Measurements from ENCODE around the gene KCNJ2. TPM values are rescaled to one million over a fixed set of nuclear protein-coding genes. Genes with fewer than 3 reads are reported as not detected.

The KCNJ2 gene
- total and polyA plus RNA-seq, 2 donors (not counting 1 experiment from before 2014, with no cell fraction given) = not detected

DNA sequence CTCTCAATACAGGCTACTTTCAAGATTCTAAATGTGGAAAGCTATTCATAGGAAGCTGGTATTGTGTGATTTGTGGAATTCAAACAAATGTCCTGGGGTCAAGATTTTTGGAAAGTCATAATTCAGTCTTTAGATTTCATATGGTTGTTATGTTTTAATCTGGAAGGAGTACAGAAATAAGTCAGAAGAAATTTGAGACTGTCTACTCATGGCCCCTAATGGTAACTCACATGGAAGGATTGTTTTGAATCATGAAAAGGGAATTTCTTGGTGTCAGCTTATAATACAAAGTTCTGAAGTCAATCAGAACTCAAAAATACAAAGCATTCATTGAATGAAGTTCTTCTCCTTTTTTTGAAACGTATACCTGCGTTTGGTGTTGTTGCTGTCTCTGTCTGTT lies 3.1 kb downstream of the KCNJ2 start:
- DNase-seq (no peak), ATAC-seq (ENCODE audit: low read depth) (no peak)
- intact Hi-C loops (cut with micrococcal nuclease) = no loop called here
- Histone ChIP-seq H3K36me3 (replicated peaks in 1 of 2; ENCODE audit: control extremely low read depth in 1 of 2, control insufficient read depth in 1 of 2, extremely low read depth in 1 of 2, insufficient read depth in 2 of 2, low read length in 1 of 2) (no peaks in the 10 kb centered on the region), H3K4me1 (ENCODE audit: control insufficient read depth in 2 of 2, insufficient read depth in 2 of 2, low read length in 2 of 2) (peaks cover 19 to 21% of the 10 kb centered on the region in 2 donors), H3K27ac (ENCODE audit: low read length in 2 of 2) (no peak overlapping the region), H3K9ac (ENCODE audit: low read length) (no peak overlapping the region), H3K27me3 (replicated peaks in 1 of 4; ENCODE audit: control extremely low read depth in 1 of 4, control insufficient read depth in 3 of 4, insufficient read depth in 4 of 4, low read length in 3 of 4) (peaks cover 0 to 19% (median 15%) of the 10 kb centered on the region in 4 experiments), H4K20me1 (ENCODE audit: control insufficient read depth, insufficient read depth, low read length, poor library complexity, severe bottlenecking) (no peaks in the 10 kb centered on the region), H3K79me2 (ENCODE audit: control insufficient read depth, insufficient read depth, low read length) (no peaks in the 10 kb centered on the region), H3K9me3 (ENCODE audit: control extremely low read depth in 1 of 3, control insufficient read depth in 2 of 3, insufficient read depth in 1 of 3, low read length in 2 of 3) (peaks cover 0 to 7% (median 0%) of the 10 kb centered on the region in 3 donors), H3K4me2 (replicated peaks; ENCODE audit: low read depth, low read length, poor library complexity, severe bottlenecking) (no peak overlapping the region), H2AFZ (ENCODE audit: insufficient read depth, low read depth, low read length, poor library complexity, severe bottlenecking) (no peak overlapping the region), H3K4me3 (ENCODE audit: control extremely low read depth in 1 of 5, extremely low read depth in 1 of 5, insufficient read depth in 1 of 5, low read depth in 2 of 5, low read length in 4 of 5) (no peak overlapping the region)
- ChIA-PET POLR2A (no interaction called here), CTCF (interaction anchor here (0.7 kb wide), 1 partner anchor 395 kb away, joined by 4 read pairs; no protein-coding TSS in a partner anchor)
- WGBS (ENCODE audit: insufficient coverage) = no CpG with 5 or more reads among the region's 2 CpGs
- H3K4me3 Mint-ChIP-seq = no peak overlapping the region
- TF ChIP-seq, protein P1, sequence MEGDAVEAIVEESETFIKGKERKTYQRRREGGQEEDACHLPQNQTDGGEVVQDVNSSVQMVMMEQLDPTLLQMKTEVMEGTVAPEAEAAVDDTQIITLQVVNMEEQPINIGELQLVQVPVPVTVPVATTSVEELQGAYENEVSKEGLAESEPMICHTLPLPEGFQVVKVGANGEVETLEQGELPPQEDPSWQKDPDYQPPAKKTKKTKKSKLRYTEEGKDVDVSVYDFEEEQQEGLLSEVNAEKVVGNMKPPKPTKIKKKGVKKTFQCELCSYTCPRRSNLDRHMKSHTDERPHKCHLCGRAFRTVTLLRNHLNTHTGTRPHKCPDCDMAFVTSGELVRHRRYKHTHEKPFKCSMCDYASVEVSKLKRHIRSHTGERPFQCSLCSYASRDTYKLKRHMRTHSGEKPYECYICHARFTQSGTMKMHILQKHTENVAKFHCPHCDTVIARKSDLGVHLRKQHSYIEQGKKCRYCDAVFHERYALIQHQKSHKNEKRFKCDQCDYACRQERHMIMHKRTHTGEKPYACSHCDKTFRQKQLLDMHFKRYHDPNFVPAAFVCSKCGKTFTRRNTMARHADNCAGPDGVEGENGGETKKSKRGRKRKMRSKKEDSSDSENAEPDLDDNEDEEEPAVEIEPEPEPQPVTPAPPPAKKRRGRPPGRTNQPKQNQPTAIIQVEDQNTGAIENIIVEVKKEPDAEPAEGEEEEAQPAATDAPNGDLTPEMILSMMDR (IDR thresholded peaks at IDR 0.05) = no peak
- no peak for TF ChIP-seq EZH2 (IDR thresholded peaks at IDR 0.05; ENCODE audit: borderline replicate concordance, insufficient read depth, low read depth, low read length, poor library complexity, severe bottlenecking)
- peaks cover 50% of the 10 kb centered on the region for H3K27me3 Mint-ChIP-seq
- no peak overlapping the region for H3K27ac Mint-ChIP-seq
- H3K4me1 Mint-ChIP-seq = peaks cover 23% of the 10 kb centered on the region
- H3K9me3 Mint-ChIP-seq (ENCODE audit: insufficient read depth) = no peaks in the 10 kb centered on the region

- H3K4me3 Mint-ChIP-seq = no peak overlapping the region
- TF ChIP-seq, protein P1 (IDR thresholded peaks at IDR 0.05) = no peak
- no peak for TF ChIP-seq EZH2 (IDR thresholded peaks at IDR 0.05; ENCODE audit: borderline replicate concordance, insufficient read depth, low read depth, low read length, poor library complexity, severe bottlenecking)
- ATAC-seq (ENCODE audit: low read depth) (no peak), DNase-seq (no peak)
- Histone ChIP-seq H3K4me1 (ENCODE audit: control insufficient read depth in 2 of 2, insufficient read depth in 2 of 2, low read length in 2 of 2) (peaks cover 18 to 20% of the 10 kb centered on the region in 2 donors), H3K79me2 (ENCODE audit: control insufficient read depth, insufficient read depth, low read length) (no peaks in the 10 kb centered on the region), H3K4me2 (replicated peaks; ENCODE audit: low read depth, low read length, poor library complexity, severe bottlenecking) (no peak overlapping the region), H2AFZ (ENCODE audit: insufficient read depth, low read depth, low read length, poor library complexity, severe bottlenecking) (no peak overlapping the region), H3K4me3 (ENCODE audit: control extremely low read depth in 1 of 5, extremely low read depth in 1 of 5, insufficient read depth in 1 of 5, low read depth in 2 of 5, low read length in 4 of 5) (no peak overlapping the region), H4K20me1 (ENCODE audit: control insufficient read depth, insufficient read depth, low read length, poor library complexity, severe bottlenecking) (no peaks in the 10 kb centered on the region), H3K27ac (ENCODE audit: low read length in 2 of 2) (no peak overlapping the region), H3K9ac (ENCODE audit: low read length) (no peak overlapping the region), H3K9me3 (ENCODE audit: control extremely low read depth in 1 of 3, control insufficient read depth in 2 of 3, insufficient read depth in 1 of 3, low read length in 2 of 3) (peaks cover 0 to 7% (median 0%) of the 10 kb centered on the region in 3 donors), H3K27me3 (replicated peaks in 1 of 4; ENCODE audit: control extremely low read depth in 1 of 4, control insufficient read depth in 3 of 4, insufficient read depth in 4 of 4, low read length in 3 of 4) (peaks cover 0 to 19% (median 14%) of the 10 kb centered on the region in 4 experiments), H3K36me3 (replicated peaks in 1 of 2; ENCODE audit: control extremely low read depth in 1 of 2, control insufficient read depth in 1 of 2, extremely low read depth in 1 of 2, insufficient read depth in 2 of 2, low read length in 1 of 2) (no peaks in the 10 kb centered on the region)
- H3K4me1 Mint-ChIP-seq = peaks cover 20% of the 10 kb centered on the region
- H3K9me3 Mint-ChIP-seq (ENCODE audit: insufficient read depth) = no peaks in the 10 kb centered on the region
- CTCF ChIA-PET = no interaction called here
- intact Hi-C loops (cut with micrococcal nuclease) = no loop called here
- H3K27ac Mint-ChIP-seq = no peak overlapping the region
- POLR2A ChIA-PET = no interaction called here
- no CpG with 5 or more reads among the region's 2 CpGs for WGBS (ENCODE audit: insufficient coverage)
- H3K27me3 Mint-ChIP-seq = peaks cover 46% of the 10 kb centered on the region
Measured at GRCh38 chr17:70172923-70173322, 3.6 kb downstream of the KCNJ2 start.
